H1 (cell line): ENCODE measurements around the gene SLC25A40. TPM values are rescaled to one million over a fixed set of nuclear protein-coding genes. Genes with fewer than 3 reads are reported as not detected.

Source experiments
- SIN3A ChIP-seq, 2 experiments: IDR thresholded peaks in 1 of 2; conservative IDR thresholded peaks in 1 of 2; 2 replicates each; pipeline ENCODE4 v1.6.1; 2011 to 2012; ENCODE audit warnings: low read length in 2 of 2, improper control_type of control experiment in 1 of 2, low read depth in 1 of 2, mild to moderate bottlenecking in 1 of 2
- TAF7 ChIP-seq: optimal IDR thresholded peaks from 2 replicates; pipeline ENCODE3; 2011; ENCODE audit warnings: low read depth, mild to moderate bottlenecking, inconsistent platforms, low read length, moderate library complexity, borderline replicate concordance
- polyA plus RNA-seq, 7 experiments: library from polyadenylated mRNA; depleted of rRNA in 3 of 7; stranded (reverse) in 5 of 7; unstranded in 2 of 7; fragments of >200 nt in 5 of 7; fragments of 200-250 nt in 2 of 7; gene quantifications; 1 replicate in 5 of 7; 2 replicates in 1 of 7; 4 replicates in 1 of 7; pipeline versions ENCODE4 v1.2.1 to v1.2.3, GENCODE V29; 2011 to 2013; ENCODE audit warnings: missing spikeins in 2 of 7, mixed read lengths in 2 of 7
- total RNA-seq: library from RNA; stranded (reverse); fragmentation: NEBNext Ultra II Directional; extraction: Animal tissue kit (Norgen Biotek cat#: 25700); gene quantifications from 2 replicates; pipeline ENCODE4 v1.2.1, GENCODE V29; 2021

SLC25A40 gene
- total and polyA plus RNA-seq, 2 of the 8 experiments (the other 6 are each of a cell fraction or from before 2014, with no cell fraction given), result 6.5 to 17.3 TPM

DNA sequence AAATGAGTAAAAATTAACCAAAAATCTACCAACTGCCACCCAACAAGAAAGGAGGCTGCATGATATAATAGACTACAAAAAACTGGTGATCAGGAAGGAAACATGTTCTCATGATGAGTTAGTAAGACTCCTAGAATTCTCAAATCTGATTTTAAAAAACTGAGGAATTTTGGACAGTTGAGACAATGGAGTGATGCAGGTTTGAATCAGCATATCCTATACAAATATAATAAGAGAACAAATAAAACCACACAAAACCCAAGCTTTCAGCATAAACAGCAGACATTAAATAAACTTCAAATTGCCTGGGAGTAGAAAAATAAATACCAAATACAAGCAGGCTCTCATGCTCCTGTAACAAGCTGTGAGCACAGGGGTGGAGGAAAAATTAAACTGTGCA, 57.8 kb downstream of the SLC25A40 start (continued):
- no peak for TF ChIP-seq SIN3A (conservative IDR thresholded peaks at IDR 0.05 in 1 of 2, IDR thresholded peaks at IDR 0.05 in 1 of 2; ENCODE audit: low read depth in 1 of 2, low read length in 2 of 2)
- no peak for TF ChIP-seq TAF7
